HepG2 (cell line): ENCODE data around the gene PARM1. TPM values are rescaled to one million over a fixed set of nuclear protein-coding genes. Genes with fewer than 3 reads are reported as not detected.

ENCODE experiments used
- ATAC-seq: fragments of 200-7000 bp; cut with Tn5 transposase; 3 replicates; pipeline ENCODE4 v1.9.1; 2020; ENCODE audit warnings: mild to moderate bottlenecking, moderate library complexity
- BruUV-seq: library from RNA; stranded (reverse); fragments of 400-500 nt; replicated peaks from 2 replicates; lab custom pipeline; 2021; lab: Mats Ljungman, UMichigan
- CTCF ChIA-PET: fragments of 300-600 bp; formaldehyde crosslinking; extraction: SDS; loops from one replicate; lab custom pipeline; 2021; ENCODE audit warnings: low total read pairs, inconsistent platforms, low intra/inter-chr PET ratio; lab: Yijun Ruan, JAX
- POLR2A ChIA-PET: fragments of 350-600 bp; sonication (Branson Sonifier 250); formaldehyde crosslinking; loops from one replicate; lab custom pipeline; 2020; ENCODE audit warnings: antibody characterized with exemption, inconsistent platforms; lab: Yijun Ruan, JAX
- DNase-seq: peaks from one replicate; pipeline ENCODE4 v3.0.0-alpha.2; 2015; ENCODE audit warnings: low spot score
- FAIRE-seq: peaks from 3 replicates; lab custom pipeline; 2011; peaks lifted over from hg19 to GRCh38; lab: Jason Lieb, UNC
- H2AFZ ChIP-seq: one replicate; pipeline ENCODE4 v1.6.1; 2011; ENCODE audit warnings: low read length, inconsistent platforms
- H3K27ac ChIP-seq: fragments of 300-600 bp; 3 replicates; pipeline ENCODE4 v1.8.0; 2011; ENCODE audit warnings: mixed run types, mild to moderate bottlenecking, mixed read lengths, low read length, inconsistent platforms; ENCODE audit not compliant: insufficient read depth; ENCODE audit errors: extremely low read length
- H3K27me3 ChIP-seq, 2 experiments: fragments of 200-600 bp in 1 of 2; 2 replicates in 1 of 2; 3 replicates in 1 of 2; pipeline versions ENCODE4 v1.6.0 to v1.8.0; 2011; ENCODE audit warnings: low read length in 2 of 2, mild to moderate bottlenecking in 2 of 2, moderate library complexity in 2 of 2, inconsistent platforms in 1 of 2; ENCODE audit not compliant: insufficient read depth in 2 of 2, control insufficient read depth in 1 of 2
- H3K36me3 ChIP-seq, 2 experiments: fragments of 200-600 bp in 1 of 2; replicated peaks in 1 of 2; 2 replicates in 1 of 2; 3 replicates in 1 of 2; pipeline versions ENCODE4 v1.5.1 to v1.8.0; 2011; ENCODE audit warnings: low read length in 2 of 2, inconsistent platforms in 1 of 2; ENCODE audit not compliant: insufficient read depth in 2 of 2, control insufficient read depth in 1 of 2
- H3K4me1 ChIP-seq: 2 replicates; pipeline ENCODE4 v1.5.1; 2012; ENCODE audit warnings: low read length, inconsistent platforms; ENCODE audit not compliant: insufficient read depth
- H3K4me2 ChIP-seq: 2 replicates; pipeline ENCODE4 v1.6.0; 2011; ENCODE audit warnings: low read depth, low read length, inconsistent platforms
- H3K4me3 ChIP-seq, 3 experiments: fragments of 200-600 bp in 1 of 3; sonication (generic), shearing (Covaris generic) in 1 of 3; replicated peaks in 1 of 3; 2 replicates each; pipeline ENCODE4 v1.5.1; 2011 to 2016; ENCODE audit warnings: low read length in 3 of 3, inconsistent platforms in 2 of 3, low read depth in 2 of 3, mild to moderate bottlenecking in 2 of 3, control low read depth in 1 of 3, mixed read lengths in 1 of 3; ENCODE audit not compliant: insufficient read depth in 1 of 3
- H3K79me2 ChIP-seq: one replicate; pipeline ENCODE4 v1.6.1; 2011; ENCODE audit warnings: low read length, inconsistent platforms; ENCODE audit not compliant: insufficient read depth
- H3K9ac ChIP-seq: 2 replicates; pipeline ENCODE4 v1.6.0; 2011; ENCODE audit warnings: mild to moderate bottlenecking, low read depth, low read length, inconsistent platforms; ENCODE audit not compliant: insufficient read depth
- H3K9me3 ChIP-seq: 2 replicates; pipeline ENCODE4 v1.5.1; 2012; ENCODE audit warnings: mild to moderate bottlenecking, low read length
- H4K20me1 ChIP-seq: 2 replicates; pipeline ENCODE4 v1.6.0; 2011; ENCODE audit warnings: inconsistent platforms, mild to moderate bottlenecking, low read length, moderate library complexity; ENCODE audit not compliant: insufficient read depth
- ATF7 ChIP-seq, 2 experiments: fragments of 450-650 bp in 1 of 2; sonication (generic) in 1 of 2; formaldehyde crosslinking in 1 of 2; IDR thresholded peaks; 2 replicates each; pipeline versions ENCODE4 v1.4.0 to v1.6.1; 2016 to 2020; ENCODE audit warnings: antibody characterized with exemption in 1 of 2, mild to moderate bottlenecking in 1 of 2, missing genetic modification reagents in 1 of 2
- CBFB ChIP-seq: sonication (generic); formaldehyde crosslinking; IDR thresholded peaks from 2 replicates; pipeline ENCODE4 v1.4.0; 2020; ENCODE audit warnings: missing genetic modification reagents
- CENPX ChIP-seq: sonication (generic); formaldehyde crosslinking; IDR thresholded peaks from 2 replicates; pipeline ENCODE4 v1.9.0; 2021; ENCODE audit warnings: mild to moderate bottlenecking, missing genetic modification reagents, moderate library complexity
- EP300 ChIP-seq, 3 experiments: sonication (generic) in 1 of 3; formaldehyde crosslinking in 1 of 3; IDR thresholded peaks; 2 replicates each; pipeline versions ENCODE4 v1.5.1 to v1.6.1; 2011 to 2020; ENCODE audit warnings: low read depth in 2 of 3, low read length in 2 of 3, borderline replicate concordance in 1 of 3, improper control_type of control experiment in 1 of 3, mild to moderate bottlenecking in 1 of 3, missing genetic modification reagents in 1 of 3, moderate library complexity in 1 of 3
- ETV5 ChIP-seq: IDR thresholded peaks from 2 replicates; pipeline ENCODE4 v1.6.1; 2018; ENCODE audit warnings: missing biosample characterization, missing genetic modification reagents, inconsistent platforms, borderline replicate concordance
- HMG20A ChIP-seq: IDR thresholded peaks from 2 replicates; pipeline ENCODE4 v1.6.1; 2016; ENCODE audit warnings: borderline replicate concordance
- MYC ChIP-seq: sonication (generic); formaldehyde crosslinking; IDR thresholded peaks from 2 replicates; pipeline ENCODE4 v1.9.0; 2021; ENCODE audit warnings: missing genetic modification reagents, borderline replicate concordance
- PAX8 ChIP-seq: sonication (generic); formaldehyde crosslinking; IDR thresholded peaks from 2 replicates; pipeline ENCODE4 v1.8.0; 2022; ENCODE audit warnings: mild to moderate bottlenecking, missing genetic modification reagents, borderline replicate concordance
- SALL2 ChIP-seq: sonication (generic); formaldehyde crosslinking; IDR thresholded peaks from 2 replicates; pipeline ENCODE4 v1.8.1; 2023; ENCODE audit warnings: mild to moderate bottlenecking, missing genetic modification reagents, inconsistent platforms
- STAG1 ChIP-seq: sonication (generic); formaldehyde crosslinking; IDR thresholded peaks from 2 replicates; pipeline ENCODE4 v1.4.0; 2020; ENCODE audit warnings: missing genetic modification reagents
- ZBTB21 ChIP-seq: sonication (generic); formaldehyde crosslinking; IDR thresholded peaks from 2 replicates; pipeline ENCODE4 v1.4.0; 2020; ENCODE audit warnings: missing genetic modification reagents
- ZC3H4 ChIP-seq: sonication (generic); formaldehyde crosslinking; IDR thresholded peaks from 2 replicates; pipeline ENCODE4 v1.4.0; 2020; ENCODE audit warnings: missing genetic modification reagents, borderline replicate concordance
- ZNF296 ChIP-seq: sonication (generic); formaldehyde crosslinking; conservative IDR thresholded peaks from 2 replicates; pipeline ENCODE4 v1.5.0; 2020; ENCODE audit warnings: mild to moderate bottlenecking, missing genetic modification reagents
- ZNF329 ChIP-seq: sonication (generic); formaldehyde crosslinking; IDR thresholded peaks from 2 replicates; pipeline ENCODE4 v1.9.0; 2021; ENCODE audit warnings: low read depth, mild to moderate bottlenecking, missing genetic modification reagents
- ZNF550 ChIP-seq: sonication (generic); formaldehyde crosslinking; IDR thresholded peaks from 2 replicates; pipeline ENCODE4 v1.4.0; 2020; ENCODE audit warnings: mild to moderate bottlenecking, missing genetic modification reagents, borderline replicate concordance
- ZNF709 ChIP-seq: sonication (generic); formaldehyde crosslinking; IDR thresholded peaks from 2 replicates; pipeline ENCODE4 v1.5.0; 2020; ENCODE audit warnings: mild to moderate bottlenecking, missing genetic modification reagents
- ZNF780A ChIP-seq: sonication (generic); formaldehyde crosslinking; IDR thresholded peaks from 2 replicates; pipeline ENCODE4 v1.8.0; 2022; ENCODE audit warnings: mild to moderate bottlenecking, missing genetic modification reagents, moderate library complexity
- in situ Hi-C: cut with HindIII; loops from 2 replicates; pipeline ENCODE4 v1.10.0; 2017; ENCODE audit warnings: low pct_unique_long_range_greater_than_20kb; ENCODE audit not compliant: extremely low pct_ligation_motif_present
- intact Hi-C: fragments of 100-400 bp; cut with micrococcal nuclease; formaldehyde crosslinking; loops from one replicate; pipeline ENCODE4 v1.10.0; 2022; ENCODE audit not compliant: unreplicated experiment
- polyA plus RNA-seq, 8 experiments: library from polyadenylated mRNA; depleted of rRNA in 3 of 8; stranded (reverse) in 7 of 8; unstranded in 1 of 8; fragments of >200 nt; fragmentation: Illumina TruSeq in 4 of 8; extraction: Trizol in 4 of 8; gene quantifications; 2 replicates each; pipeline versions ENCODE4 v1.2.1 to v1.2.3, GENCODE V29; 2011 to 2016; ENCODE audit warnings: low read depth in 4 of 8, missing spikeins in 1 of 8, mixed read lengths in 1 of 8; ENCODE audit not compliant: insufficient read depth in 1 of 8
- total RNA-seq, 5 experiments: library from RNA; depleted of rRNA; stranded (reverse); fragments of >200 nt; fragmentation: Illumina TruSeq; extraction: Trizol; gene quantifications; 2 replicates each; pipeline ENCODE4 v1.2.3, GENCODE V29; 2016; ENCODE audit warnings: low read depth in 1 of 5
- TF ChIP-seq, protein P1 (sequence below): sonication (generic); formaldehyde crosslinking; IDR thresholded peaks from 2 replicates; pipeline ENCODE4 v1.5.0; 2020; ENCODE audit warnings: missing genetic modification reagents
- TF ChIP-seq, protein P2 (sequence below): sonication (generic); formaldehyde crosslinking; IDR thresholded peaks from 2 replicates; pipeline ENCODE4 v1.4.0; 2020; ENCODE audit warnings: mild to moderate bottlenecking, missing genetic modification reagents, borderline replicate concordance
- TF ChIP-seq, protein P3 (sequence below): sonication (generic); formaldehyde crosslinking; IDR thresholded peaks from 2 replicates; pipeline ENCODE4 v1.5.1; 2020; ENCODE audit warnings: mild to moderate bottlenecking, missing genetic modification reagents, borderline replicate concordance

The PARM1 gene
- total and polyA plus RNA-seq, 2 of the 13 experiments (the other 11 are each of a cell fraction or from before 2014, with no cell fraction given), result not detected

DNA sequence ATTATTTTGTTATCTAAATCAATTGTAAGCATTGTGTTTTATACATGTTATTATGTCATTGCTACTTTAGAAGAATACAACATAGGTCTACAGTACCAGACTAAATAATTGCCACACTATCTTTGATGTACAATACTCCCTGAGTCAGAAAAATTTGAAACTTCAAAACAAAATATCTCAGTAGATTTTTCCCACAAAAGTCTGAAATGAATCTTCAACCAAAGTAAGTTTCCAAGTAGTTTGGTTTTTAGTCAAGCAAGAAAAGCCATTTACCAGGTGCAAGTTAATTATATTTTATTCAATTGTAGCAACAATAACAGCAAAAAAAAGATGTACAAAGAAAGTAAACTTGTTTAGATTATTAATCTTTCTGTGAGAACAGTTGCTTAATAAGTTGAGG is 11.4 kb upstream of the PARM1 start:
- no peaks in the 10 kb centered on the region for H4K20me1 ChIP-seq
- CTCF ChIA-PET, result no interaction called here
- no TSS peak for BruUV-seq
- ATAC-seq (no peak), FAIRE-seq (no peak), DNase-seq (no peak)
- no peak overlapping the region for H3K4me3 ChIP-seq
- 0 out of 5 replicates have a peak, but pooled peaks cover 0 to 3% of the 10 kb centered on the region in 2 experiments for H3K27me3 ChIP-seq
- no peak overlapping the region for H3K4me2 ChIP-seq
- H3K9me3 ChIP-seq, result no peaks in the 10 kb centered on the region
- in situ Hi-C loops, result no loop called here
- H3K9ac ChIP-seq, result no peak overlapping the region
- intact Hi-C loops, result no loop called here
- POLR2A ChIA-PET, result no interaction called here
- no peaks in the 10 kb centered on the region for H3K79me2 ChIP-seq
- TF ChIP-seq SALL2 (CRISPR knock-in tag) (no peak), ZNF780A (no peak), EP300 (IDR thresholded peaks at IDR 0.05; ENCODE audit: low read depth in 2 of 2, low read length in 2 of 2) (no peak), EP300 (CRISPR knock-in tag; IDR thresholded peaks at IDR 0.05; ENCODE audit: borderline replicate concordance) (no peak), ETV5 (no peak), CENPX (CRISPR knock-in tag) (no peak), ZNF296 (CRISPR knock-in tag) (no peak), ZNF329 (CRISPR knock-in tag) (no peak), ZNF550 (no peak), CBFB (CRISPR knock-in tag) (no peak), MYC (no peak), HMG20A (CRISPR knock-in tag) (no peak), ZNF709 (CRISPR knock-in tag) (no peak), STAG1 (CRISPR knock-in tag) (no peak), ATF7 (IDR thresholded peaks at IDR 0.05) (no peak), ATF7 (CRISPR knock-in tag; IDR thresholded peaks at IDR 0.05) (no peak), ZC3H4 (CRISPR knock-in tag) (no peak), ZBTB21 (CRISPR knock-in tag) (no peak), PAX8 (CRISPR knock-in tag) (no peak)
- TF ChIP-seq, protein P1, sequence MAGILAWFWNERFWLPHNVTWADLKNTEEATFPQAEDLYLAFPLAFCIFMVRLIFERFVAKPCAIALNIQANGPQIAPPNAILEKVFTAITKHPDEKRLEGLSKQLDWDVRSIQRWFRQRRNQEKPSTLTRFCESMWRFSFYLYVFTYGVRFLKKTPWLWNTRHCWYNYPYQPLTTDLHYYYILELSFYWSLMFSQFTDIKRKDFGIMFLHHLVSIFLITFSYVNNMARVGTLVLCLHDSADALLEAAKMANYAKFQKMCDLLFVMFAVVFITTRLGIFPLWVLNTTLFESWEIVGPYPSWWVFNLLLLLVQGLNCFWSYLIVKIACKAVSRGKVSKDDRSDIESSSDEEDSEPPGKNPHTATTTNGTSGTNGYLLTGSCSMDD (CRISPR knock-in tag), result no peak
- TF ChIP-seq, protein P2, sequence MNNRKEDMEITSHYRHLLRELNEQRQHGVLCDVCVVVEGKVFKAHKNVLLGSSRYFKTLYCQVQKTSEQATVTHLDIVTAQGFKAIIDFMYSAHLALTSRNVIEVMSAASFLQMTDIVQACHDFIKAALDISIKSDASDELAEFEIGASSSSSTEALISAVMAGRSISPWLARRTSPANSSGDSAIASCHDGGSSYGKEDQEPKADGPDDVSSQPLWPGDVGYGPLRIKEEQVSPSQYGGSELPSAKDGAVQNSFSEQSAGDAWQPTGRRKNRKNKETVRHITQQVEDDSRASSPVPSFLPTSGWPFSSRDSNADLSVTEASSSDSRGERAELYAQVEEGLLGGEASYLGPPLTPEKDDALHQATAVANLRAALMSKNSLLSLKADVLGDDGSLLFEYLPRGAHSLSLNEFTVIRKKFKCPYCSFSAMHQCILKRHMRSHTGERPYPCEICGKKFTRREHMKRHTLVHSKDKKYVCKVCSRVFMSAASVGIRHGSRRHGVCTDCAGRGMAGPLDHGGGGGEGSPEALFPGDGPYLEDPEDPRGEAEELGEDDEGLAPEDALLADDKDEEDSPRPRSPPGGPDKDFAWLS (CRISPR knock-in tag), result no peak
- TF ChIP-seq, protein P3, sequence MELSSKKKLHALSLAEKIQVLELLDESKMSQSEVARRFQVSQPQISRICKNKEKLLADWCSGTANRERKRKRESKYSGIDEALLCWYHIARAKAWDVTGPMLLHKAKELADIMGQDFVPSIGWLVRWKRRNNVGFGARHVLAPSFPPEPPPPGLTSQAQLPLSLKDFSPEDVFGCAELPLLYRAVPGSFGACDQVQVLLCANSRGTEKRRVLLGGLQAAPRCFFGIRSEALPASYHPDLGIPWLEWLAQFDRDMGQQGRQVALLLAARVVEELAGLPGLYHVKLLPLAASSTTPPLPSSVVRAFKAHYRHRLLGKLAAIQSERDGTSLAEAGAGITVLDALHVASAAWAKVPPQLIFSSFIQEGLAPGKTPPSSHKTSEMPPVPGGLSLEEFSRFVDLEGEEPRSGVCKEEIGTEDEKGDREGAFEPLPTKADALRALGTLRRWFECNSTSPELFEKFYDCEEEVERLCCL (CRISPR knock-in tag), result no peak
- no peaks in the 10 kb centered on the region for H3K4me1 ChIP-seq
- H3K27ac ChIP-seq, result no peak overlapping the region
- H2AFZ ChIP-seq, result no peak overlapping the region
- H3K36me3 ChIP-seq, result no peaks in the 10 kb centered on the region
